ENCODE data around the gene AP1S2.
"Not testable (repeated sequence)": the region's sequence is repeated elsewhere in the genome, so short reads cannot be mapped to it uniquely, and the experiment has no call there.

The AP1S2 gene

GRCh38 chrX:15854080-15854655 lies 445 bp downstream of the AP1S2 start:
- DNase-seq: no peak

GRCh38 chrX:15853586-15854079 lies 980 bp downstream of the AP1S2 start:
- DNase-seq: no peak

- no peak for DNase-seq
These were observed 5.1 kb downstream of the AP1S2 start for GRCh38 chrX:15849555-15849954.

- DNase-seq: no peak
These were observed 6.0 kb downstream of the AP1S2 start for GRCh38 chrX:15848576-15848975.

GRCh38 chrX:15843960-15844359 lies 10.7 kb downstream of the AP1S2 start:
- no peak for DNase-seq

- no peak for DNase-seq
These were observed 12.6 kb downstream of the AP1S2 start for GRCh38 chrX:15841853-15842516.

GRCh38 chrX:15838017-15838416 lies 16.6 kb downstream of the AP1S2 start:
- no peak for DNase-seq

GRCh38 chrX:15834827-15835595 lies 19.6 kb downstream of the AP1S2 start:
- DNase-seq: no peak

GRCh38 chrX:15834053-15834452 lies 20.6 kb downstream of the AP1S2 start:
- DNase-seq: no peak

- DNase-seq: not testable (repeated sequence)
These were observed 23.3 kb downstream of the AP1S2 start for GRCh38 chrX:15831347-15831746.

GRCh38 chrX:15829217-15829616 lies 25.4 kb downstream of the AP1S2 start:
- DNase-seq: no peak

GRCh38 chrX:15825936-15826335 lies 28.7 kb downstream of the AP1S2 start:
- no peak for DNase-seq

GRCh38 chrX:15822922-15823321 lies 31.7 kb downstream of the AP1S2 start:
- no peak for DNase-seq

GRCh38 chrX:15820106-15821073 lies 34.2 kb downstream of the AP1S2 start:
- no peak for DNase-seq

- DNase-seq: no peak
These were observed 37.7 kb downstream of the AP1S2 start for GRCh38 chrX:15816886-15817285.

GRCh38 chrX:15816438-15816809 lies 38.2 kb downstream of the AP1S2 start:
- no peak for DNase-seq

GRCh38 chrX:15815779-15816437 lies 38.7 kb downstream of the AP1S2 start:
- DNase-seq: no peak

- DNase-seq: no peak
These were observed 39.7 kb downstream of the AP1S2 start for GRCh38 chrX:15814771-15815365.

GRCh38 chrX:15813416-15813815 lies 41.2 kb downstream of the AP1S2 start:
- DNase-seq: no peak

GRCh38 chrX:15812192-15812938 lies 42.2 kb downstream of the AP1S2 start:
- no peak for DNase-seq

- DNase-seq: no peak
These were observed 46.4 kb downstream of the AP1S2 start for GRCh38 chrX:15808254-15808653.
